Kidney (tissue), 14 donors: Measurements from ENCODE around the gene MTIF2. TPM values are rescaled to one million over a fixed set of nuclear protein-coding genes. Genes with fewer than 3 reads are reported as not detected.
A peak's percentile ranks its signal among the peaks of the same experiment; 100 is the strongest.
"Not testable (repeated sequence)": the region's sequence is repeated elsewhere in the genome, so short reads cannot be mapped to it uniquely, and the experiment has no call there.

Source experiments
- DNase-seq, 5 donors: peaks; one replicate each; pipeline ENCODE4 v3.0.0-alpha.2; 2013 to 2020
- FAIRE-seq: peaks from 2 replicates; lab custom pipeline; 2012; peaks lifted over from hg19 to GRCh38; lab: Jason Lieb, UNC
- H3K27ac ChIP-seq, 2 donors: one replicate each; pipeline ENCODE4 v1.7.0; 2013; ENCODE audit warnings: low read depth in 2 of 2, low read length in 2 of 2, inconsistent platforms in 1 of 2
- H3K27me3 ChIP-seq: one replicate; pipeline ENCODE4 v1.7.1; 2013; ENCODE audit warnings: low read length, inconsistent platforms; ENCODE audit not compliant: control insufficient read depth, insufficient read depth
- H3K36me3 ChIP-seq, 3 donors: one replicate each; pipeline versions ENCODE4 v1.7.0 to v1.7.1; 2013; ENCODE audit warnings: low read length in 3 of 3, control low read depth in 1 of 3, inconsistent platforms in 1 of 3; ENCODE audit not compliant: insufficient read depth in 3 of 3, control insufficient read depth in 2 of 3
- H3K4me1 ChIP-seq, 3 donors: one replicate each; pipeline versions ENCODE4 v1.7.0 to v1.7.1; 2013; ENCODE audit warnings: low read length in 3 of 3, inconsistent platforms in 1 of 3, low read depth in 1 of 3; ENCODE audit not compliant: control insufficient read depth in 2 of 3, insufficient read depth in 2 of 3
- H3K4me3 ChIP-seq, 3 donors: one replicate each; pipeline versions ENCODE4 v1.7.0 to v1.8.1; 2013; ENCODE audit warnings: low read length in 3 of 3, control low read depth in 1 of 3, inconsistent platforms in 1 of 3
- H3K9ac ChIP-seq, 3 donors: one replicate each; pipeline versions ENCODE4 v1.7.0 to v1.7.1; 2013; ENCODE audit warnings: low read length in 3 of 3, control low read depth in 1 of 3, inconsistent platforms in 1 of 3
- H3K9me3 ChIP-seq, 3 donors: one replicate each; pipeline versions ENCODE4 v1.7.0 to v1.7.1; 2013; ENCODE audit warnings: low read length in 3 of 3, control low read depth in 1 of 3, inconsistent platforms in 1 of 3; ENCODE audit not compliant: control insufficient read depth in 2 of 3, insufficient read depth in 1 of 3
- CTCF ChIP-seq: IDR thresholded peaks from 3 replicates; pipeline ENCODE4 v1.5.1; 2012; ENCODE audit warnings: mild to moderate bottlenecking, moderate library complexity, borderline replicate concordance; ENCODE audit not compliant: insufficient read depth; ENCODE audit errors: extremely low read depth
- intact Hi-C: fragments of 100-400 bp; cut with DNase I; formaldehyde crosslinking; loops from one replicate; pipeline ENCODE4 v1.11.1; 2022
- polyA plus RNA-seq: library from polyadenylated mRNA; stranded (reverse); fragments of 350-450 nt; fragmentation: Illumina TruSeq; extraction: RNeasy Lipid Tissue Mini Kit (QIAGEN cat#74804); gene quantifications from one replicate; pipeline ENCODE4 v1.2.3, GENCODE V29; 2014; ENCODE audit warnings: low read depth, low replicate concordance; ENCODE audit not compliant: insufficient read depth
- total RNA-seq: library from RNA; stranded (reverse); fragmentation: NEBNext Ultra II Directional; extraction: Animal tissue kit (Norgen Biotek cat#: 25700); gene quantifications from one replicate; pipeline ENCODE4 v1.2.1, GENCODE V29; 2021
- donor health status: control.
- donor health status: control.
- donor health status: control.
- donor health status: control.
- donor health status: control.
- donor health status: DM: yes; HTN: yes; CAD: no.
- donor health status: Normal renal cell carcinoma (clear cell type).

MTIF2 gene
- total and polyA plus RNA-seq, 2 donors from 2014 or later, result 26.0 to 27.3 TPM

GRCh38 chr2:55277310-55277709, 8.3 kb upstream of the MTIF2 start:
- Histone ChIP-seq H3K27ac (no peak overlapping the region), H3K9me3 (no peaks in the 10 kb centered on the region), H3K36me3 (no peaks in the 10 kb centered on the region), H3K27me3 (no peaks in the 10 kb centered on the region), H3K4me3 (no peak overlapping the region), H3K4me1 (no peaks in the 10 kb centered on the region), H3K9ac (no peak overlapping the region)
- FAIRE-seq, result no peak
- intact Hi-C loops, result no loop called here
- no peak for TF ChIP-seq CTCF
- no peak for DNase-seq

GRCh38 chr2:55274346-55274745, 5.3 kb upstream of the MTIF2 start:
- FAIRE-seq, H3K27me3 ChIP-seq, H3K9me3 ChIP-seq, H3K27ac ChIP-seq, H3K4me1 ChIP-seq, intact Hi-C loops, DNase-seq, H3K36me3 ChIP-seq, H3K4me3 ChIP-seq, H3K9ac ChIP-seq: not testable (repeated sequence)

GRCh38 chr2:55269645-55269990, 587 bp upstream of the MTIF2 start:
- H3K9ac ChIP-seq, result peak overlapping the region; percentile 90 to 98 (median 95)
- TF ChIP-seq CTCF, result no peak
- peak overlapping the region in 1 of 2 donors; percentile 68 for H3K27ac ChIP-seq
- no peaks in the 10 kb centered on the region for H3K9me3 ChIP-seq
- H3K36me3 ChIP-seq, result no peaks in the 10 kb centered on the region
- no peaks in the 10 kb centered on the region for H3K27me3 ChIP-seq
- peaks cover 0 to 4% (median 0%) of the 10 kb centered on the region in 3 donors for H3K4me1 ChIP-seq
- peak overlapping the region; percentile 96 to 100 (median 98) for H3K4me3 ChIP-seq
- DNase-seq (peak in 2 of 5 donors; percentile 14 to 16), FAIRE-seq (no peak)
- intact Hi-C loops, result no loop called here

GRCh38 chr2:55268288-55268906, 634 bp downstream of the MTIF2 start:
- H3K9ac ChIP-seq, result peak overlapping the region; percentile 90 to 98 (median 95)
- H3K4me3 ChIP-seq, result peak overlapping the region; percentile 96 to 100 (median 98)
- FAIRE-seq (no peak), DNase-seq (peak in 1 of 5 donors; percentile 32)
- no peak for TF ChIP-seq CTCF
- H3K4me1 ChIP-seq, result peaks cover 0 to 4% (median 0%) of the 10 kb centered on the region in 3 donors
- H3K27me3 ChIP-seq, result no peaks in the 10 kb centered on the region
- H3K9me3 ChIP-seq, result no peaks in the 10 kb centered on the region
- peak overlapping the region; percentile 73 to 94 for H3K27ac ChIP-seq
- intact Hi-C loops, result no loop called here
- H3K36me3 ChIP-seq, result peaks cover 0 to 7% (median 2%) of the 10 kb centered on the region in 3 donors

- H3K27me3 ChIP-seq, H3K4me3 ChIP-seq, FAIRE-seq, DNase-seq, intact Hi-C loops, H3K9ac ChIP-seq, H3K4me1 ChIP-seq, H3K9me3 ChIP-seq, H3K27ac ChIP-seq: not testable (repeated sequence)
- peaks cover 0 to 20% (median 7%) of the 10 kb centered on the region in 3 donors for H3K36me3 ChIP-seq
Observed at GRCh38 chr2:55259586-55259985, 9.4 kb downstream of the MTIF2 start.
